WTC11 (cell line): ENCODE results near the gene MRPS17.

Experiments
- CREM ChIP-seq: sonication (generic); formaldehyde crosslinking; IDR thresholded peaks from 2 replicates; pipeline ENCODE4 v1.8.1; 2022; ENCODE audit warnings: mild to moderate bottlenecking, missing genetic modification reagents, moderate library complexity
- E2F4 ChIP-seq: sonication (generic); formaldehyde crosslinking; IDR thresholded peaks from 2 replicates; pipeline ENCODE4 v1.8.1; 2022; ENCODE audit warnings: low read depth, mild to moderate bottlenecking, moderate library complexity, missing genetic modification reagents, borderline replicate concordance
- EMX1 ChIP-seq: fragments of 250-450 bp; sonication (Bioruptor Pico); IDR thresholded peaks from 2 replicates; pipeline ENCODE4 v1.8.0; 2021; ENCODE audit warnings: mild to moderate bottlenecking
- ETV6 ChIP-seq: sonication (generic); formaldehyde crosslinking; IDR thresholded peaks from 2 replicates; pipeline ENCODE4 v1.8.1; 2022; ENCODE audit warnings: mild to moderate bottlenecking, missing genetic modification reagents
- NFE2L1 ChIP-seq: sonication (generic); formaldehyde crosslinking; IDR thresholded peaks from 2 replicates; pipeline ENCODE4 v1.8.1; 2023; ENCODE audit warnings: missing genetic modification reagents
- NFYB ChIP-seq: sonication (generic); formaldehyde crosslinking; conservative IDR thresholded peaks from 2 replicates; pipeline ENCODE4 v1.8.0; 2022; ENCODE audit warnings: low read depth, missing genetic modification reagents
- SP1 ChIP-seq: sonication (generic); formaldehyde crosslinking; conservative IDR thresholded peaks from 2 replicates; pipeline ENCODE4 v1.8.1; 2022; ENCODE audit warnings: missing genetic modification reagents
- TEAD4 ChIP-seq: sonication (generic); formaldehyde crosslinking; IDR thresholded peaks from 2 replicates; pipeline ENCODE4 v1.8.0; 2022; ENCODE audit warnings: mild to moderate bottlenecking, missing genetic modification reagents
- USF1 ChIP-seq: sonication (generic); formaldehyde crosslinking; IDR thresholded peaks from 2 replicates; pipeline ENCODE4 v1.8.0; 2022; ENCODE audit warnings: mild to moderate bottlenecking, missing genetic modification reagents
- ZBTB43 ChIP-seq: sonication (generic); formaldehyde crosslinking; IDR thresholded peaks from 2 replicates; pipeline ENCODE4 v1.8.1; 2023; ENCODE audit warnings: mild to moderate bottlenecking, missing genetic modification reagents
- ZNF121 ChIP-seq: sonication (generic); formaldehyde crosslinking; IDR thresholded peaks from 2 replicates; pipeline ENCODE4 v1.8.0; 2023; ENCODE audit warnings: missing genetic modification reagents
- TF ChIP-seq, protein P1 (sequence below): fragments of 200-600 bp; IDR thresholded peaks from 2 replicates; pipeline ENCODE4 v1.8.0; 2022; ENCODE audit warnings: antibody characterized with exemption

GRCh38 chr7:55996856-55997500, 45.3 kb downstream of the MRPS17 start:
- TF ChIP-seq, protein P1, sequence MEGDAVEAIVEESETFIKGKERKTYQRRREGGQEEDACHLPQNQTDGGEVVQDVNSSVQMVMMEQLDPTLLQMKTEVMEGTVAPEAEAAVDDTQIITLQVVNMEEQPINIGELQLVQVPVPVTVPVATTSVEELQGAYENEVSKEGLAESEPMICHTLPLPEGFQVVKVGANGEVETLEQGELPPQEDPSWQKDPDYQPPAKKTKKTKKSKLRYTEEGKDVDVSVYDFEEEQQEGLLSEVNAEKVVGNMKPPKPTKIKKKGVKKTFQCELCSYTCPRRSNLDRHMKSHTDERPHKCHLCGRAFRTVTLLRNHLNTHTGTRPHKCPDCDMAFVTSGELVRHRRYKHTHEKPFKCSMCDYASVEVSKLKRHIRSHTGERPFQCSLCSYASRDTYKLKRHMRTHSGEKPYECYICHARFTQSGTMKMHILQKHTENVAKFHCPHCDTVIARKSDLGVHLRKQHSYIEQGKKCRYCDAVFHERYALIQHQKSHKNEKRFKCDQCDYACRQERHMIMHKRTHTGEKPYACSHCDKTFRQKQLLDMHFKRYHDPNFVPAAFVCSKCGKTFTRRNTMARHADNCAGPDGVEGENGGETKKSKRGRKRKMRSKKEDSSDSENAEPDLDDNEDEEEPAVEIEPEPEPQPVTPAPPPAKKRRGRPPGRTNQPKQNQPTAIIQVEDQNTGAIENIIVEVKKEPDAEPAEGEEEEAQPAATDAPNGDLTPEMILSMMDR, result no peak
- TF ChIP-seq ZNF121 (CRISPR knock-in tag) (no peak), USF1 (CRISPR knock-in tag) (no peak), NFYB (CRISPR knock-in tag) (no peak), NFE2L1 (CRISPR knock-in tag) (no peak), TEAD4 (CRISPR knock-in tag) (no peak), ETV6 (CRISPR knock-in tag) (no peak), CREM (CRISPR knock-in tag) (no peak), EMX1 (no peak), SP1 (no peak), E2F4 (CRISPR knock-in tag) (no peak), ZBTB43 (CRISPR knock-in tag) (no peak)
